Measurements from ENCODE around the gene MSH4.

DNA sequence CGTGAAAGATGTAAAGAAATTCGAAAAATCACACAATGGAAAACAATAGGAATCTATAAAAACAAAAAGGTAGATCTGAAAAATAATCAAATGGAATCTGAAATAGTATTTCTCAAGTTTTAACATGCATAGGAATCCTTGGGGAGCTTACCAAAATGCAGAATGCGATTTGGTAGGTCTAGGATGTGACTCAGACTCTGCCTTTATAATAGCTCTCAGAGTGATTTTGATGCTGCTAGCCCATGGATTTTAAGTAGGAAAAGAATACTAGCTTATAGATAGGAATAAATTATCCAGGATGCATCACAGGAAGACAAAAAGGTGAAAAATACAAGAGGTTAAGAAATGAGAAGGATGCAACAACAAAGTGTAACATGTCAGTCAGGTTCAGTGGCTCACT lies 24.7 kb upstream of the MSH4 start:
- TF ChIP-seq POLR2A (IDR thresholded peaks at IDR 0.05; ENCODE audit: low read depth, low read length) (no peak), POLR2AphosphoS5 (IDR thresholded peaks at IDR 0.05; ENCODE audit: low read depth, low read length) (no peak), TAF1 (IDR thresholded peaks at IDR 0.05; ENCODE audit: low read depth, low read length) (no peak), SPI1 (IDR thresholded peaks at IDR 0.05; ENCODE audit: low read depth, low read length) (no peak), POU2F2 (IDR thresholded peaks at IDR 0.05; ENCODE audit: low read depth, low read length) (no peak)
